ENCODE data around the gene IL1RL2.

IL1RL2 gene

DNA sequence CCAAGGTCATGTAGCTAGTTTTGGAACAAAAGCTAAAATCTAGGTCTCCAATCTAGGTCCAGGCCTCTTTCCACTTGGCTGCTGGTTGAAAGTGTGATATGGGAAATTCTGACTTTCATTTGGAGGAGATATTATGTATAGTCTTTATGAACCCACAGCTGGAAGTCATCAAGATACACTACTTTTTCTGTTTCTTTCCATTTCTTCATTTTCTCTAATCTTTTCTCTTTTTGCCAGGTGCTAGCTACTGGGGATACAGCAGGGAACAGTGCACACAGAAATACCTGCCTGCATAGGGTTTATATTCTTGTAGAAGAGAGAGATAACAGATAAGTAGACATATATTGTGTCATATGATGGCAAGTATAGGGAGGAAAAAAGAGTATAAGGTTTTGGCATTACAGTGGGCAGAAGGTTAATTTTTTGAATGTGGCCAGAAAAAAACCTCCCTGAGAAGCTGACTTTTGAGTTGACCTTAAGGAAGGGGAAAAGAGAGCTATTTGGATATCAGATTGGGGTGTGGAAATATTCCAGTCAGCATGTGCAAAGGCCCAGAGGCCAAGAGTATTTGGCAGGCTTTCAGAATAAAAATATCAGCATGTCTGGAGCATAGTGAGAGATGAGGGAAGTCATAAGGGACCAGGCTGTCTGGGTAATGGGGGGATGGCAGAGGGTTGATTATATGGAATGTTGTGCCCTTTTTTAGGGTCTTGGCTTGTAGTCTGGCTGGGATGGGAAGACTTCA is 28.6 kb upstream of the IL1RL2 start:
- DNase-seq (ENCODE audit: low read depth in 2 of 3, low spot score in 1 of 3) = no peak

DNA sequence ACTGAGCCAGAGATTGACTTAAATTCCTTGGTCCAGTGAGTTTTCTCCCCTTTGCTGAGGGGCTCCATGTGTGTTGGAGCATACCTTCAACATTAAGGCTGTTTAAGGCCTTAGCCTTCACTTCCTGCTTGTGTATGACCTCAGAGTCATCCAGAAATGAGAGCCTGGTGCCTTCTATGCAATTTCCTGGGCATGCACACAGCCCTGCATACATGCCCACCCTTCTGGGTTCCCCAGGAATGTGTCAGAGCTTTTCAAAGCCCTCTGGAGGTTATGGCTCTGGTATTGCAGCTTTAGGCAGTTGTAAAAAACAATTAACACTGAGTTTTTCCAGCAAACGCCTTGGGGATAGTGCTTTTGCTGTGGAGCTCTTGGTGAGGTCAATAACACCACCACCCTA is 27.5 kb upstream of the IL1RL2 start:
- DNase-seq (ENCODE audit: low read depth in 2 of 3, low spot score in 1 of 3) = no peak

DNA sequence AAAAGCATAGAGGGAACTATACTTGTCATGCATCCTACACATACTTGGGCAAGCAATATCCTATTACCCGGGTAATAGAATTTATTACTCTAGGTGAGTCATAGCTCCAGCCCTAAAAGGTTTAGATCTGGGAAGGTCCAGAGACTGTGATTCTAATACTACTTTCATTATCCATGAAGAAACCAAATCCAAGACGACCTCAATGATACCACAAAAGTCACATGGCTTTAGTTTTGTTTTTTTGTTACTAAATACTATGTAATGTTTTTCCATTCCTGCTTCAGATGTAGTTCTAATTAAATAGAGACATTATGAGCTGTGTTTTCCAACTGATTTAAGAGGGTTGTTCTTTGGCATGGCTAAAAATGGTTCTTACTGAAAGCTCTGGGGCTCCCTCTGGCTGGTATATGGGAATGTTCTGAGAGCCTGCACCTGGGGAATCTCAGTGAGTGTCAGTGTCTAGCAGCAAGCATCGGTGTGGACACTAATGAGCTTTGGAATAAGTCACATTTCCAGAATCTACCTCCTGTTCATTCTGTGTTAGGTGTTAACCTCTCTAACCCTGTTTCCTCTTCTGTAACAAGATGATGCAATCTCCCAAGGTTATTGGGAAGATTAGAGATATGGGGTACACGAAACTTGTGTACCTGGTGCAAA is 20.5 kb upstream of the IL1RL2 start:
- DNase-seq (ENCODE audit: low read depth in 2 of 3, low spot score in 1 of 3) = no peak

DNA sequence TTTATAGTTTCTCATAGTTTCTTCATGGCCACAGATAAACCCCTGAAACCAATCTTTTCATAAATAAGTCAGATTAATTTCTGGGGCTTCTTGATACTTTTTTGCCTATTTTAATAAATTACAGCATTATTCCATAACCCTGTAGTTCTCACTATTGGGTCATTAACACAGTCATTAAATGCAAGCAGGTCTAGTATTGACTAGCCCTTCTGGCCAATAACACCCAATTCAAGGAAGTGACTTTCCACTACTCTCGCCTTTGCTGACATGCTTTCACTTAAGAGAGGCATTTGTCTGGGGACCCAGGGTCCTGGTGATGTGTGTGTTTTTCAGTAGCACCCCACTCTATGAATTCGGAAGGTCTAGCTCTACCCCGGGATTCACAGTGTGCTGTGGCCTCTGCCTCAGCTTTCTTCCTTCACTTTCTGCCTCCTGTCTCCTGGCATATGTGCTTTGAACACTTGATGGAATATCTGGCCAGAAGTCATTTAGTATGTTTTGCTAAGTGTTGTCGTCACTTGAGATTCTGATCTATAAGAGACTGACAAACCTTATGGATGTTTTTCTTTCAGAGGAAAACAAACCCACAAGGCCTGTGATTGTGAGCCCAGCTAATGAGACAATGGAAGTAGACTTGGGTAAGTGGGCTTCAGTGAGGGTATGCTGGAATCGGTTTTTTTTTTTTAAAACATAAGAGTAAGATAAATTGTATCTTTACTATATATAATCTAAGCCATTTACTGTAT is 18.6 kb upstream of the IL1RL2 start:
- DNase-seq (ENCODE audit: low read depth in 2 of 3, low spot score in 1 of 3) = no peak

DNA sequence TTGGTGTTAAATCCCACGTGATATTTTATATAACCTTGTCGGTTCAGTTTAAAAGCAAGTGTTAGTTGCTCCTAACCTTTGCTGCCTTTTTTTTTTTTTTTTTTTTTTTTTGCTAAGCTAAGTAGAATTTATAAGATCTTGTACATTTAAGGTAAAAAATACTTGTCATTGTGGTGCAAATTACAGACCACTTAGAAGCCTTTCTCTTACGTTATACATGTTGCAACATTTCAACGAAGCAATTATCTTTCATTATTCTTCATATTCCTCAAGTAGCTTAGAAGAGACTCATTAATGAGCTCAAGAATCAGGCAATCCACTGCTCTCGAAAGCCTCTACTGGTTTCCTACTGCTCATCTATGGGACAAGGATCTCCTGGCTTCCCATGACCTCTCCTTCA is 14.9 kb upstream of the IL1RL2 start:
- no peak for DNase-seq (ENCODE audit: low read depth in 2 of 3, low spot score in 1 of 3)

DNA sequence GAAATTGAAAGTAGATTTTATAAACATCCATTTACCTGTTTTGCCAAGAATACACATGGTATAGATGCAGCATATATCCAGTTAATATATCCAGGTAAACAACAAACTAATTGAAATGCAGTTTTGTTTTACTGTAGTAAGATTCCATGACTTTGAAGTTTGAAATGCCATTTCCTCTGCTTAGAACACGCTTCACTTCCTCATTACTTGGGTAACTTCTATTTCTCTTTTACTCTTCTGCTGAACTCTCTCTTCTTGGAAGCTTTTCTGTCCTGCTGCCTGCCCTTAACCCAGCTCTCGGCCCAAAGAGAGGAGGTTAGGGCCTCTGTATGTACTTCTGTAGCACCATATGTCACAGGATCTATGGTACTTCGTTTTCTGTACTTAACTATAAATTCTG is 14.1 kb upstream of the IL1RL2 start:
- DNase-seq (ENCODE audit: low read depth in 2 of 3, low spot score in 1 of 3) = no peak

DNA sequence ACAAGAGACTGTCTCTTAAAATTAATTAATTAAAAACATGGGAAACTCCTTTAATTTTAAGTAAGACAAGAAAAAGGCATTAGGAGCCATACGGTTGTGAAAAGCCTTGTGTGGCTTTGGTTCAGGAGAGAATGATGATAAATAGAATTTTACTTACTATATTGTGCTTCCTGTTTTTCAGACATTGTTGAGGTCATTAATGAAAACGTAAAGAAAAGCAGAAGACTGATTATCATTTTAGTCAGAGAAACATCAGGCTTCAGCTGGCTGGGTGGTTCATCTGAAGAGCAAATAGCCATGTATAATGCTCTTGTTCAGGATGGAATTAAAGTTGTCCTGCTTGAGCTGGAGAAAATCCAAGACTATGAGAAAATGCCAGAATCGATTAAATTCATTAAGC is 10.7 kb upstream of the IL1RL2 start:
- DNase-seq (ENCODE audit: low read depth in 2 of 3, low spot score in 1 of 3) = no peak

DNA sequence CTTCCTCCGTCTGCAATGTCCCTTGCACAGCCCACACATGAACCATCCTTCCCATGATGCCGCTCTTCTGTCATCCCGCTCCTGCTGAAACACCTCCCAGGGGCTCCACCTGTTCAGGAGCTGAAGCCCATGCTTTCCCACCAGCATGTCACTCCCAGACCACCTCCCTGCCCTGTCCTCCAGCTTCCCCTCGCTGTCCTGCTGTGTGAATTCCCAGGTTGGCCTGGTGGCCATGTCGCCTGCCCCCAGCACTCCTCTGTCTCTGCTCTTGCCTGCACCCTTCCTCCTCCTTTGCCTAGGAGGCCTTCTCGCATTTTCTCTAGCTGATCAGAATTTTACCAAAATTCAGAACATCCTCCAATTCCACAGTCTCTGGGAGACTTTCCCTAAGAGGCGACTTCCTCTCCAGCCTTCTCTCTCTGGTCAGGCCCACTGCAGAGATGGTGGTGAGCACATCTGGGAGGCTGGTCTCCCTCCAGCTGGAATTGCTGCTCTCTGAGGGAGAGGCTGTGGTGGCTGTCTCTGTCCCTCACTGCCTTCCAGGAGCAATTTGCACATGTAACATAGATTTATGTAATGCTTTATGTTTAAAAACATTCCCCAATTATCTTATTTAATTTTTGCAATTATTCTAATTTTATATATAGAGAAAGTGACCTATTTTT is 8.9 kb upstream of the IL1RL2 start:
- no peak for DNase-seq (ENCODE audit: low read depth in 2 of 3, low spot score in 1 of 3)

DNA sequence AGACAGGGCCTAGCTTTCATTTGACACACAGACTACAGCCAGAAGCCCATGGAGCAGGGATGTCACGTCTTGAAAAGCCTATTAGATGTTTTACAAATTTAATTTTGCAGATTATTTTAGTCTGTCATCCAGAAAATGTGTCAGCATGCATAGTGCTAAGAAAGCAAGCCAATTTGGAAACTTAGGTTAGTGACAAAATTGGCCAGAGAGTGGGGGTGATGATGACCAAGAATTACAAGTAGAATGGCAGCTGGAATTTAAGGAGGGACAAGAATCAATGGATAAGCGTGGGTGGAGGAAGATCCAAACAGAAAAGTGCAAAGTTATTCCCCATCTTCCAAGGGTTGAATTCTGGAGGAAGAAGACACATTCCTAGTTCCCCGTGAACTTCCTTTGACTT is 7.8 kb upstream of the IL1RL2 start:
- DNase-seq (ENCODE audit: low read depth in 2 of 3, low spot score in 1 of 3) = no peak

DNA sequence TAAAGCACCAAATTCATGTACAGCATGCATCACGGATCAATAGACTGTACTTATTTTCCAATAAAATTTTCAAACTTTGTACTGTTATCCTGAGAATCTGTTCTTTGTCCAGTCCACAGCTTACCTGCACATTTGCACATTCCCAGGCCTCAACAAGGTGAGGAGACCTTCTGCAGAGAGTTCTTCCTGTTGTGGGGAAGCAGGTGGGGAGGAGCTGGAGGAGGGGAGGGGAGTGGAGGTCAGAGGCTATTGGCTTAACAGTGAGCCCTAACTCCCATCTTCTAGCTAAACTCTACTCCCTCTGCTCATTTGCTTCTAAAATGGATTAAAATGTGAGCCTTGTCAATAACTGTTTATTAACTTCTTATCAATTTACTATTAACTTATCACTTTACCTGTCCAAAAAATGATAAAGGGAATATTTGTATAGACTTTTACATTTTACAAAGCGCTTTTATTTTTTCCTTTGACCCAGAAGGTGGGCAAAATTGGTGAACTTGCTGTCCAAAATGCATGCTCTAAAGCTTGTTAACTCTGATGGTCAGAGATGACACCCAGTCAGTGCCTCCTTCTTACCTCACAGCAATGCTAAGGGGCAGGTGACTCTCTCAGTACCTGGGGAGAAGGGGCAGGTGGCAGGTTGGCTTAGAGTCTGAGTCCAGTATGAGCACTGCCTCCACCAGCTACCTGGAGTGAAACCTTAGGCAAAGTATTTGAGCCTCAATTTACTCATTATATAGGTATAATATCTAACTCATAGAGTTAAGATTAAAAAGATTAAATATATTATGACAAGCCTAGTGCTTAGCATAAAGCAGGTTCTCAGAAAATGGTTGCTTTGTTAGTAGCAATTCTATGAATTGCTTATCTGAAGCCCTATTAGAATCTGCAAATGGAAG is 6.8 kb upstream of the IL1RL2 start:
- no peak for DNase-seq (ENCODE audit: low read depth in 2 of 3, low spot score in 1 of 3)

DNA sequence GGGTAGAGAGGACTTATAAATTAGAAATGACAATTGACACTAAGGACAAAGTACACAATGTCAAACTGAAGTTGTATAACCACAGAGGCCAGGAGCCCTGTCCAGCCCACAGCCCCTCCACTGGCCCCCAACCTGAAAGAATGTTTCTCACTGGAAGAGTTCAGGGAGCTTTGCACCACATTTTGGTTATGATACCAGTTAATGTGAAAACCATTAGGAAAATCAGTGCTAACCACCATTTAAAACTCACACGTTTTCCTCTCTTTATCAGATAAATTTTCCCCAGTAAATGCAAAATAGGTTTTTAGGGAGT is 6.2 kb upstream of the IL1RL2 start:
- no peak for DNase-seq (ENCODE audit: low read depth in 2 of 3, low spot score in 1 of 3)

DNA sequence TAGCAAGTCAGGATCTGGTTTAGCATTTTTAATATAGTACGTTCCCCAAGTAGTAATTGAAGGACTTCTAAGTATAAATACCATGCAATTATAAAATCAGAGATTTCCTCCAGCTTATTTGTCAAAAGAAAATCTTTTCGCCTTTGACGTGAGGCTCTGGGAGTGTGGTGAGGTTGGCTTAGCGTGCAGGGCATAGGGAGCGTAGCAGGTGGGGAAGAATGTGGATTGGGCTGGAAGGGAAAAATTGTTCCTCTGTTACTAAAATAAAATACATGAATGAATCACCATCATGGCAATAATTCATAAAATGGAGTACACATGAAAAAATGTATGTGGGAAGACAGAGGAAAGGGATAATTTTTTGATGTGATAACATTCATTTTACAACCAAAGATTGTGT is 5.4 kb upstream of the IL1RL2 start:
- DNase-seq (ENCODE audit: low read depth in 2 of 3, low spot score in 1 of 3) = no peak

DNA sequence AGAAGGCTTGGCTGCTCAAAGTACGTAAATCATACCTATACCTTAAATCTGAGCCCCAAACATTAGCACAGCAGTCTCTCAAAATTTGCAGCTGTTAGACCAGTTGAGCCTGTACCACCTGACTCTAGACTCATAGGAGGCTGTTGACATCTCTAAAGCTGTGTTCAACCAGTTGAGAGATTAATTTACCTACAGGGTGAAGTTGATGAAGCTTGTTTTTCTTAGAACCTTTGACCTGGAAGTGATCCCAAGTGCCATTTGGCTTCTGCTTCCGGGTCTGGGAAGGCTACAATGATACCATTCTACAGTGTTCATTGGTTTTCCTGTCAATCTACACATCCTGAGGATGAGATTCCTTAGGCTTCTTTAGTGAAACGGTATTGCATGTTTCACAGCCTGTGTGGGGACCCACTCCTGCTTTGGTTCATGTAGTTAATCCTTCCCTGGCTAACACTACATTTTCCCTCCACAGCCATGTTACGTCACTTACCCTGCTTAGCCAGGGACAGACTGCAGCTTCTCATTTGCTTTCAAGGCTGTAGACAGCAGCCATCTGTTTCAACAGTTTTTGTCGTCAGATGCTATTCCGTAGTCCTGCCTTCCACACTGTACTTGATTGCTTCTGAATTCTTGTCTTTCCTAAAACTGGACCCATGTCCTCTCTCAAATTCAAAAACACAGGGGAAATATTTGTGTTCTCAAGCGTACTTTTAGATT is 4.7 kb upstream of the IL1RL2 start:
- no peak for DNase-seq (ENCODE audit: low read depth in 2 of 3, low spot score in 1 of 3)

DNA sequence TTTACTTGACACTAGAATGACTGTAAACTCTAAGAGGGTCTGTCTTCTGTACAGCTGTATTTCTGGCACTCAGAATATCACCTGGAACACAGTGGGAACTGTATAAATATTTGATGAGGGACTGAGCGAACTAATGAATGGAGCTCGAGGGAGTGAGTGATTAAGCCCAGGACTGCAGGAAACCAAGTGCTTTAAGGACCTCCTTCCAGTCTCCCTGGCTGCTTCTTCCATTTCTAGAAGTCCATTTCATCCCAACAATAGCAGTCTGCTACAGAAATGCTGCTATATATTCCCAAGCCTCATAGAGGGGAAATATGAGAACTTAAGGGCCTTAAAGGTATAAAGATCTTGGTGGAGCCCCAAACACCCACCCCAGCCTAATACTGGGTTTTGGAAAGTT is 2.8 kb upstream of the IL1RL2 start:
- no peak for DNase-seq (ENCODE audit: low read depth in 2 of 3, low spot score in 1 of 3)

DNA sequence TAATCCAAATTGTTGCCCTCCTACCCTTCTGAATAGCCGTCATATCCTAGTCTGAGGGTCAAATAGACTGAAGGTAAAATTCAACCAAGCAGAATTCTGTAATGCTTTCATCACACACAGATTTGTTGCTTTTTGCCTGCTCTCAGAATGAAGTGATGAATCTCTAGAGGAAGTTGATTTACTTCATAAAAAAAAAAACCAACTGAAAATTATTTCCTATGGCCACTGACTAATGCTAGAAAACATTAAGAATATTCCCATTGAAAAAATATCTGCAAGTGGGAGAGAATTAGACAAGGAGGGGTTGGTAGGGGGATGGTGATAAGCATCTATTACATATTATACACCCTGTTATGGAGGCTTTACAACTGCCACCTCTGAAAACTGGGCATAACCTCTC is 2.3 kb upstream of the IL1RL2 start:
- DNase-seq (ENCODE audit: low read depth in 2 of 3, low spot score in 1 of 3) = no peak

DNA sequence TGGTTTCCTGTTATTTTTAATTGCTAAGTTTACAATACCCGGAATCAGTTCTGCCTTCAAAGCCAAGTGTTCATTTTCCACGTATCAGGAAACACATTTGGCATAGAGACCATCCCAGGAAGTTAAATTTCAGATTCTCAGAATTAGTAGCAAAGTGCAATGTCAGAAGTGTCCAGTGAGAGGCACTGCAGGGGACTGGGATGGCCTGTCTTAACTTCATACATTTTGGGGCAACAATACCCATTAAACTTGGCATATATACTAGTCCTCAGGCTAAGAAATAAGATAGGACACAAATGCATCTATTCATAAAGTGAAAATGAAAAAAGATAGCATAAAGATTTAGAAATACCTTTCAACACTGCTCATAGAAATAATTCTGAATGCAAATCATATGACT is 1.5 kb upstream of the IL1RL2 start:
- DNase-seq (ENCODE audit: low read depth in 2 of 3, low spot score in 1 of 3) = no peak

DNA sequence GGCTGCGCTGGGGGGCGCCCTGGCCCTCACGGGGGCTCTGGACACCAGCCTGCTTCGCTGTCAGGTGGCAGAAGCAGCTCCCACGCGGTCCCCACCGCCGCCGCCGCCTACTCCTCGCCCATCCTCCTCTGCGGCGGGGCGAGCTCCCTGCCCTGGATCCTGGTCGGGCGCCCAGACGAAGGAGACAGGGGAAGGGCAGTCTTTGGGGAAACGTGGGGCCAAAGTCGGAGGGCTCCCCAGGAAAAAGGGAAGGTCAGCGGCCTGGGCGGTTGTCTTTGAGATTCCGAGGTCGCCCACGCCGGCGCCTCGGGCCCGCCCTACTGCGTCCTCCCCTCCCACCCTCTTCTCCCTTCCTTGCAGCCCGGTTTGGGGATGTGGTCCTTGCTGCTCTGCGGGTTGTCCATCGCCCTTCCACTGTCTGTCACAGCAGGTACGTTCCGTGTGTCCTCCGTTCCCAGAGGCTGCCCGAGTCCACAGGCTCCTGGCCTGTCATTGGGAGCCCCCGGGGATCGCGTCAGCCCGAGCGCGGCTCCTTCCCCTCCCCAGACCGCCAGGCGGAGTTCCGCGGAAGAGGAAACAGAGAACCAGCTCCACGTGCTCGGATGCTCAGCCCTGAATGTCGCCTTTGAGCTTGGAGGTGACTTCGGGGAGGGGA is 800 bp downstream of the IL1RL2 start:
- DNase-seq (ENCODE audit: low read depth in 2 of 3, low spot score in 1 of 3) = peak in 2 of 3 donors; percentile 30 to 36

DNA sequence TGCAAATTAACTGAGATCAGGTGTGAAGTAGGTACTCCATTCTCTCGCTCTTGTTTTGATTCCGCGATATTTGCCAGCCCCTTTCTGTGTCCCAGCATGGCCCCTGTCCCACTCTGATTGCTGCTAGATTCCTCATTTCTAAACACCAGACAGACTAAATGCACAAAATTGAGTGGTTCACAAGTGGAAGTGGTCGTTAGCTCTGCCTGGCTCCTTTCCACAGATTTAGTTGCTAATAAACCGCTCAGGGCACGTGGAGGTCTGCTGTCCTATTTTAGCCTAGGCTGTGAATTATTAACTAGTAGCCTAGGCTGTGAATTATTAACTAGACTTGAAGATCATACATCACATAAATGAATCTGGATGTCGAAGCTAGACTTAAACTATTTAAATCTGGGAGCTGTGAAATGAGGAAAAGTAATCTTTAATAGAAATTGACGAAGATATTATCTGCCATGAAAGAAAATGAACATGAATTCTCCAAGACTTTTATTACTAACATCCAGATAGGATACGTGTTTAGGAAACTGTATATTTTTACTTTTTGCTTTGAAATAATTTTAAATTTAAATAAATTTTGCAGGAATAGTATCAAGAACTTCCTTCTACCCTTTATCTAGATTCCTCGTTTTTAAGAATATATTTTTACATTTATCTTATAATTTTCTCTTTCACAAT is 3.7 kb downstream of the IL1RL2 start:
- DNase-seq (ENCODE audit: low read depth in 2 of 3, low spot score in 1 of 3) = no peak

DNA sequence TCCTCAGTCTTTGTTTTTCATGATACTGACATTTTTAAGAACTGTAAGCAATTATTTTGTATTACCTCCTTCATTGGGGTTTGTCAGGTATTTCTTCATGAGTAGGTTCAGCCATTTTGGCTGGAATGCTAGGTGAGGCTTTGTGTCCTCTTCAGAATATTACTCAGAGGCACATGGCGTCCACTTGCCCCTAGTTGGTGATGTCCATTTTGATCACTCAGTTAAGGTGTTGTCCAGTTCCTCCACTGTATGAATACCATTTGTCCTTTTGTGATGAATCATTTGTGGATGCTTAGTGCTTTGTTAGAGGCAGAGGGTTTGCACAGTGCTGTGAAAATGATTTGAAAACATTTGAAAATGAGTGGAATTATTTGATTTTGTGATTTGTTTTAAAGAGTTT is 4.7 kb downstream of the IL1RL2 start:
- DNase-seq (ENCODE audit: low read depth in 2 of 3, low spot score in 1 of 3) = no peak
